CD8-positive, alpha-beta memory T cell (primary cell): Measurements from ENCODE around the gene KIF18B. TPM values are rescaled to one million over a fixed set of nuclear protein-coding genes. Genes with fewer than 3 reads are reported as not detected.

Source experiments
- CTCF ChIA-PET: fragments of 350-600 bp; sonication (Branson Sonifier 250); formaldehyde crosslinking; loops from one replicate; lab custom pipeline; 2021; ENCODE audit warnings: antibody characterized with exemption; lab: Charles Lee
- POLR2A ChIA-PET: fragments of 350-600 bp; sonication (Branson Sonifier 250); formaldehyde crosslinking; loops from one replicate; lab custom pipeline; 2021; ENCODE audit warnings: antibody characterized with exemption; lab: Charles Lee
- DNase-seq, 5 donors: peaks; one replicate each; pipeline versions ENCODE4 v3.0.0 to v3.0.0-alpha.2; 2020 to 2022; ENCODE audit warnings: mixed read lengths in 1 of 5
- H3K27ac ChIP-seq: one replicate; pipeline ENCODE4 v1.7.0; 2013; ENCODE audit warnings: low read depth, mild to moderate bottlenecking, low read length, moderate library complexity
- H3K27me3 ChIP-seq: 2 replicates; pipeline ENCODE4 v1.7.0; 2013; ENCODE audit warnings: low read length, mild to moderate bottlenecking; ENCODE audit not compliant: insufficient read depth, poor library complexity, severe bottlenecking
- H3K36me3 ChIP-seq: 2 replicates; pipeline ENCODE4 v1.7.0; 2013; ENCODE audit warnings: mild to moderate bottlenecking, low read length, moderate library complexity; ENCODE audit not compliant: insufficient read depth
- H3K4me1 ChIP-seq: 2 replicates; pipeline ENCODE4 v1.7.0; 2013; ENCODE audit warnings: mild to moderate bottlenecking, low read length, moderate library complexity; ENCODE audit not compliant: insufficient read depth
- H3K4me3 ChIP-seq: 2 replicates; pipeline ENCODE4 v1.7.0; 2013; ENCODE audit warnings: mild to moderate bottlenecking, low read length
- H3K9me3 ChIP-seq: 2 replicates; pipeline ENCODE4 v1.7.0; 2013; ENCODE audit warnings: mild to moderate bottlenecking, low read length
- H3K27ac Mint-ChIP-seq, 8 donors: one replicate each; pipeline ENCODE4 v1.8.0; 2020 to 2021; ENCODE audit warnings: mixed read lengths in 8 of 8, mild to moderate bottlenecking in 6 of 8, inconsistent platforms in 3 of 8, moderate library complexity in 3 of 8
- H3K27me3 Mint-ChIP-seq, 2 donors: one replicate each; pipeline ENCODE4 v1.8.0; 2020 to 2021; ENCODE audit warnings: mixed read lengths in 2 of 2, mild to moderate bottlenecking in 1 of 2, moderate library complexity in 1 of 2
- H3K36me3 Mint-ChIP-seq, 3 donors: one replicate each; pipeline ENCODE4 v1.8.0; 2020 to 2021; ENCODE audit warnings: mixed read lengths in 3 of 3, inconsistent platforms in 1 of 3, mild to moderate bottlenecking in 1 of 3
- H3K4me1 Mint-ChIP-seq, 3 donors: one replicate each; pipeline ENCODE4 v1.8.0; 2020 to 2021; ENCODE audit warnings: mixed read lengths in 3 of 3, inconsistent platforms in 1 of 3, mild to moderate bottlenecking in 1 of 3
- H3K4me3 Mint-ChIP-seq, 7 donors: one replicate each; pipeline ENCODE4 v1.8.0; 2020 to 2021; ENCODE audit warnings: mixed read lengths in 7 of 7, mild to moderate bottlenecking in 6 of 7, moderate library complexity in 4 of 7, inconsistent platforms in 2 of 7
- H3K9me3 Mint-ChIP-seq, 5 donors: one replicate each; pipeline ENCODE4 v1.8.0; 2020 to 2022; ENCODE audit warnings: mixed read lengths in 5 of 5, mild to moderate bottlenecking in 3 of 5, moderate library complexity in 2 of 5, inconsistent platforms in 1 of 5
- polyA plus RNA-seq: library from polyadenylated mRNA; unstranded; fragments of 300-500 nt; fragmentation: Illumina TruSeq; gene quantifications from one replicate; pipeline ENCODE4 v1.2.3, GENCODE V29; 2021
- total RNA-seq, 2 experiments: library from RNA; stranded (reverse); gene quantifications; one replicate each; pipeline ENCODE4 v1.2.3, GENCODE V29; 2021

Gene KIF18B
- total and polyA plus RNA-seq, 3 experiments from 2014 or later, result 0.10 to 28.3 (median 27.1) TPM

DNA sequence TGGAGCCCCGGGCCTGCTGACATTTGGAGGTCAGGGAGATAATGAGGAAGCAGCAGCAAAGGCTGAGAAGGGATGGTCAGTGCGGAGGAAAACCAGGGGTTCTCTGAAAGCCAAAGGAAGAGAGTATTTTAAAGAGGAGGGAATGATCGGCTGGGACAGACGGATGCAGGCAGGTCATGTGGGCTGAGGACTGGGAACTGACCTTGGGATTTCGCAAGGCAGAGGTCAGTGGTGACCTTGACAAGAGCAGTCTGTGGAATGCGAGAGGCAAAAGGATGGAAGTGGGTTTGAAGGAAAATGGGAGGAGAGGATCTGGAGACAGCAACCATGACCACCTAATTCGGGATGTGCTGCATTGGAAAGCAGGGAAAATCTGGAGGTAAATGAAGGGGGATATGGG is 58.6 kb downstream of the KIF18B start:
- Histone ChIP-seq H3K36me3 (peaks cover 28% of the 10 kb centered on the region), H3K27ac (no peak overlapping the region), H3K4me1 (peaks cover 31% of the 10 kb centered on the region), H3K9me3 (no peaks in the 10 kb centered on the region), H3K4me3 (no peak overlapping the region), H3K27me3 (no peaks in the 10 kb centered on the region)
- DNase-seq, result no peak
- H3K27me3 Mint-ChIP-seq, result no peaks in the 10 kb centered on the region
- peaks cover 0 to 49% (median 15%) of the 10 kb centered on the region in 3 donors for H3K36me3 Mint-ChIP-seq
- H3K9me3 Mint-ChIP-seq, result no peaks in the 10 kb centered on the region
- H3K4me3 Mint-ChIP-seq, result no peak overlapping the region
- ChIA-PET CTCF (no interaction called here), POLR2A (no interaction called here)
- peaks cover 11 to 21% (median 17%) of the 10 kb centered on the region in 3 donors for H3K4me1 Mint-ChIP-seq
- no peak overlapping the region for H3K27ac Mint-ChIP-seq

DNA sequence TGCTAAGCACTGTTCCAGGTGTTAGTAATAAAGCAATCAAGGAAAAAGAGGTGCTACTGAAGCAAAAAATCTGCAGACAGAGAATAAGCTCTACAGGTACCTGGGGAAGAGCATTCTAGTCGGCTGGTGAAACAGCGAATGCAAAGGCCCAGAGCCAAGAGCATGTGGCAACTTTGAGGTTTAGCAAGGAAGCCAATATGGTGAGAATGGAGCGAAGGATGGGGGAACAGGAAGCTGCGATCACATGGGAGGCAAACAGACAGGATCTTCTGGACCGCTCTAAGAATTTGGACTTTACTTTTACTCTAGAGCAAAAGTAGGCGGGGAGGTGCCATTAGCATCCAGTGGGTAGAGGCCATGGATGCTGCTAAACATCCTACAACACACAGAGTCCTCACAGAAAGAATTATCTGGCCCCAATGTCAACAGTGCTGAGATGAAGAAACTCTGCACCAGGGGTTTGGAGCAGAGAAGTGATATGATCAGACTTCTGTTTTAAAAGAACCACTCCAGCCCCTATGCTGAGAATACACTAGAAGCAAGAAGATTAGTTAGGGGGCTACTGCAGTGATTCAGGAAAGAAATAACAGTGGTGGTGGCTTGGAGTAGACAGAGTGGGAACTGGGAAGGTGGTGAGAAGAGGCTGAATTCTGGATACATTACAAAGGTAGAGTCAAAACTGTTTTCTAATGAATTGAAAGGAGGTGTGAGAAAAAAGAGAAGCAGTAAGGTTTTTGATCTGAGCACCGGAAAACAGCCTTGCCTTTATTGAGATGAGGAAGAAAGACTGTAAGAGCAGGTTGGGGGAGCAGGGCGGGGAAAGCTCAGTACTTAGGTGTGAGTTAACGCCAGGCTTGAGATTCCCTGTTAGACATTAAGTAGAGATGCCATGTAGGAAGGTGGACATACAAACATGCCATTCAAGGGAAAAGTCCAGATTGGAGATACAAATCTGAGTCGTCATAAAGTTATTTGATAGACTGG is 59.3 kb downstream of the KIF18B start:
- H3K4me3 Mint-ChIP-seq, result no peak overlapping the region
- peaks cover 31% of the 10 kb centered on the region for H3K4me1 ChIP-seq
- POLR2A ChIA-PET, result no interaction called here
- H3K36me3 ChIP-seq, result peaks cover 33% of the 10 kb centered on the region
- peaks cover 3 to 49% (median 20%) of the 10 kb centered on the region in 3 donors for H3K36me3 Mint-ChIP-seq
- CTCF ChIA-PET, result no interaction called here
- no peaks in the 10 kb centered on the region for H3K9me3 Mint-ChIP-seq
- peak in 2 of 5 donors; percentile 15 to 18 for DNase-seq
- H3K4me1 Mint-ChIP-seq, result peaks cover 11 to 19% (median 17%) of the 10 kb centered on the region in 3 donors
- no peaks in the 10 kb centered on the region for H3K27me3 ChIP-seq
- no peak overlapping the region for H3K27ac Mint-ChIP-seq
- H3K27me3 Mint-ChIP-seq, result no peaks in the 10 kb centered on the region
- no peak overlapping the region for H3K27ac ChIP-seq
- H3K9me3 ChIP-seq, result no peaks in the 10 kb centered on the region
- no peak overlapping the region for H3K4me3 ChIP-seq

DNA sequence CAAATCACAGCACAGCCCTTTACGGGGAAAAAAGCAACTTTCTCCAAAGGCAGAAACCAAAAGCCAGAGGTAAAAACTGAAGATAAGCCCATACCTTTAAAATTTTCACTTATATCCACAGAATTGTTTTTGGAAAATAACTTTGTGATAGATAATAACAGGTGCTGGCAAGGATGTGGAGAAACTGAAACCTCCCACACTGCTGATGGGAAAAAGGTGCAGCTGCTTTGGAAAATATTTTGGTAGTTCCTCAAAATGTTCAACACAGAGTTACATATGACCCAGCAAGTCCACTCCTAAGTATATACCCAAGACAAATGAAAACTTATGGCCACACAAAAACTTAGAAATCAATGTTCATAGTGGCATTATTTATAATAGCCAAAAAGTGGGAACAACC is 60.6 kb downstream of the KIF18B start:
- H3K4me1 ChIP-seq, result peaks cover 31% of the 10 kb centered on the region
- Mint-ChIP-seq H3K4me1 (peaks cover 10 to 19% (median 14%) of the 10 kb centered on the region in 3 donors), H3K4me3 (no peak overlapping the region), H3K27me3 (no peaks in the 10 kb centered on the region), H3K27ac (peak overlapping the region in 1 of 8 donors; percentile 28), H3K36me3 (peaks cover 11 to 53% (median 28%) of the 10 kb centered on the region in 3 donors), H3K9me3 (no peaks in the 10 kb centered on the region)
- CTCF ChIA-PET, result no interaction called here
- no peak overlapping the region for H3K27ac ChIP-seq
- H3K9me3 ChIP-seq, result no peaks in the 10 kb centered on the region
- H3K4me3 ChIP-seq, result no peak overlapping the region
- no peaks in the 10 kb centered on the region for H3K27me3 ChIP-seq
- peaks cover 46% of the 10 kb centered on the region for H3K36me3 ChIP-seq
- POLR2A ChIA-PET, result no interaction called here
- DNase-seq, result no peak

DNA sequence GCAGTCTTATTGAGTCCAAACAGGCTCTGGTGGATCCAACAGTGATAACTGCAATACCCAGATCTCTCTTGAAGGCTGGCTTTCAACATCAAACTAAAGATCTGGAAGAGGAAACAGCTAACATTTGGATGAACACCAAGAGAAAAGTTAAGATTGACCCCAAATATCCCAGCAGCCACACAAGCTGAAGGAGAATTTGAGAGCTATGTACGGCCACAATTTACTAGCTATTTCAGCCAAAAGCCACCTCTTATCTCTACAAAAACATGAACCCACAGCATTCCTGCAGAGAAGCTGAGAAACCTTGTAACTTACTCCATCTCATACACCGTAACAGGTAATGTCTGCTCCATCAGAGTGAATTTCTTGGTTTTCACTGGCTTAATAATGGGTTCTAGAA is 62.6 kb downstream of the KIF18B start:
- Histone ChIP-seq H3K27me3 (no peaks in the 10 kb centered on the region), H3K27ac (no peak overlapping the region), H3K9me3 (no peaks in the 10 kb centered on the region), H3K4me1 (peaks cover 31% of the 10 kb centered on the region), H3K36me3 (peaks cover 64% of the 10 kb centered on the region), H3K4me3 (no peak overlapping the region)
- Mint-ChIP-seq H3K9me3 (no peaks in the 10 kb centered on the region), H3K27ac (no peak overlapping the region), H3K4me3 (no peak overlapping the region), H3K36me3 (peaks cover 15 to 62% (median 24%) of the 10 kb centered on the region in 3 donors), H3K4me1 (peaks cover 0 to 10% (median 0%) of the 10 kb centered on the region in 3 donors), H3K27me3 (no peaks in the 10 kb centered on the region)
- no peak for DNase-seq
- CTCF ChIA-PET, result interaction anchor here (2.9 kb wide), 1 partner anchor 20 kb away, joined by 9 read pairs; no protein-coding TSS in a partner anchor
- POLR2A ChIA-PET, result interaction anchor here (0.5 kb wide), 1 partner anchor 904 kb away, joined by 4 read pairs; no protein-coding TSS in a partner anchor

DNA sequence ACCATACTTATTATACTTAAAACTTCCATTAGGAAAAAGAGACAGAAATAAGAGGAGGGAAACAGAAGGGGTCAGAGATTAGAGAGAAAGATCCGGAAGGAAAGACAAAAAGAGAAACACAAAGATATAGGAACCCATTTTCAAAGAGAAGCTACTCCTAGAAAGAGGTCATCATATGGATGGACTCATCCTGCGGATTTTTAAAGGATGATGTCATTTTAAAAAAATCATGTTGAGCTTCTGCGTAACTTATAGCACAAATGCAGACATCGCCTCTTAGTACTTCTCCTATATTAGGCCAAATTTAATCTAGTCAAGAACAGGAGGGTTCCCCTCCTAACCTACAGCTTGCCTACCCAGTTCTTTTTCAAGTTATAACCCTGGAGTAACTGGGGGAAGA is 66.4 kb downstream of the KIF18B start:
- Mint-ChIP-seq H3K27me3 (no peaks in the 10 kb centered on the region), H3K27ac (no peak overlapping the region), H3K9me3 (no peaks in the 10 kb centered on the region), H3K4me3 (no peak overlapping the region), H3K36me3 (peaks cover 19 to 83% (median 27%) of the 10 kb centered on the region in 3 donors), H3K4me1 (peaks cover 0 to 4% (median 3%) of the 10 kb centered on the region in 3 donors)
- H3K9me3 ChIP-seq, result no peaks in the 10 kb centered on the region
- H3K27ac ChIP-seq, result no peak overlapping the region
- H3K4me1 ChIP-seq, result no peaks in the 10 kb centered on the region
- no peak for DNase-seq
- H3K36me3 ChIP-seq, result peaks cover 78% of the 10 kb centered on the region
- H3K27me3 ChIP-seq, result no peaks in the 10 kb centered on the region
- no peak overlapping the region for H3K4me3 ChIP-seq
- CTCF ChIA-PET, result interaction anchor here (1.4 to 1.9 kb wide), 2 partner anchors 12 to 106 kb away, joined by 3 to 4 read pairs; no protein-coding TSS in a partner anchor
- POLR2A ChIA-PET, result no interaction called here

DNA sequence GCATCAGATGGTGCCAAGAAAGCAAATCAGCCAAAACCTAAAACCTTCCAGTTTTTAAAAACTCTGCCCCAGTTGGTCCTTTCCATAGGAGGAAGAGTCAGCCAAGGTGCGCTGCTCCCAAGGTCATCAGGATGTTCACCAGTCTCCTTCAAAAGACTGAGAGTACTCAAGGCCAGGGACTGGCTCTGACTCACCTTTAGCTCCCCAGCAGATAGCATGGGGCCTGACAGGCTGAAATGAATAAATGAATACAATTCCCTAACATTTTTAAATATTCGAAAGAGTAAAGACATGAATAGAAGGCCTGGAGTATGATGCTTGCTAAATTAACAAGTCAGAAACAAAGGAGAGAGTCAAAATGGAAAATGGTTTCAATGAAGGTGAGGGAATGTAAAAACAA is 67.5 kb downstream of the KIF18B start:
- H3K27ac Mint-ChIP-seq, result no peak overlapping the region
- Histone ChIP-seq H3K9me3 (no peaks in the 10 kb centered on the region), H3K36me3 (peaks cover 74% of the 10 kb centered on the region), H3K4me3 (no peak overlapping the region), H3K27me3 (no peaks in the 10 kb centered on the region), H3K4me1 (no peaks in the 10 kb centered on the region), H3K27ac (no peak overlapping the region)
- no peaks in the 10 kb centered on the region for H3K9me3 Mint-ChIP-seq
- H3K4me3 Mint-ChIP-seq, result no peak overlapping the region
- DNase-seq, result no peak
- peaks cover 0 to 4% (median 3%) of the 10 kb centered on the region in 3 donors for H3K4me1 Mint-ChIP-seq
- ChIA-PET POLR2A (no interaction called here), CTCF (interaction anchor here (1.9 kb wide), 1 partner anchor 105 kb away, joined by 4 read pairs; no protein-coding TSS in a partner anchor)
- peaks cover 19 to 85% (median 30%) of the 10 kb centered on the region in 3 donors for H3K36me3 Mint-ChIP-seq
- no peaks in the 10 kb centered on the region for H3K27me3 Mint-ChIP-seq

DNA sequence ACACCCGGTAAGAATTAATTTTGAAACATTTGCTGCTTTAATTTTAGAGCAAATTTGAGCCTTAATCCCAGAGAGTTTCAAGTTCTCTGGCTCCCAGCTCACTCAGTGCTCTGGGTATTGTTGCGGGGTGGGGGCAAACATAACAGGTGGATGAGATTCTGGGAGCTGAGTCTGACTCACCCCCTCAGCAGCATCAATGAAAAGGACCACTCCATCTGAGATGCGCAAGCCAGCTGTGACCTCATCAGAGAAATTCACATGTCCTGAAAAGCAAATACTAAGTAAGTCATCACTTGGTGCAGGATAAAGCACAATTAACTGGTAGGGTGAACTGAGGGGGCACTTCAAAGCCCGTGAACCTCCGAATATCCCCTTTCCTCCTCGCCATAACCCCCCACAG is 68.2 kb downstream of the KIF18B start:
- Histone ChIP-seq H3K27me3 (no peaks in the 10 kb centered on the region), H3K9me3 (no peaks in the 10 kb centered on the region), H3K36me3 (peaks cover 72% of the 10 kb centered on the region), H3K27ac (no peak overlapping the region), H3K4me3 (no peak overlapping the region), H3K4me1 (no peaks in the 10 kb centered on the region)
- ChIA-PET CTCF (interaction anchor here (1.0 to 3.0 kb wide), 2 partner anchors 14 to 105 kb away, joined by 3 to 17 read pairs; no protein-coding TSS in a partner anchor), POLR2A (interaction anchor here (0.7 kb wide), 1 partner anchor 19 kb away, joined by 3 read pairs; no protein-coding TSS in a partner anchor)
- Mint-ChIP-seq H3K27ac (peak overlapping the region in 1 of 8 donors; percentile 76), H3K27me3 (no peaks in the 10 kb centered on the region), H3K36me3 (peaks cover 20 to 83% (median 27%) of the 10 kb centered on the region in 3 donors), H3K4me1 (peaks cover 0 to 4% (median 3%) of the 10 kb centered on the region in 3 donors), H3K9me3 (no peaks in the 10 kb centered on the region), H3K4me3 (no peak overlapping the region)
- no peak for DNase-seq
